Ascending aorta (tissue), 2 donors: ENCODE results near the gene STYXL2. TPM values are rescaled to one million over a fixed set of nuclear protein-coding genes. Genes with fewer than 3 reads are reported as not detected.

Source experiments
- DNase-seq, 2 donors: peaks; one replicate each; pipeline ENCODE4 v3.0.0-alpha.2; 2019; ENCODE audit warnings: low spot score in 2 of 2
- H3K27ac ChIP-seq, 2 donors: fragments of 200-600 bp; sonication (generic); one replicate each; pipeline ENCODE4 v1.5.1; 2016 to 2017; ENCODE audit warnings: mild to moderate bottlenecking in 1 of 2
- H3K27me3 ChIP-seq: fragments of 200-600 bp; sonication (generic); one replicate; pipeline ENCODE4 v1.5.1; 2017
- H3K36me3 ChIP-seq, 2 donors: fragments of 200-600 bp; sonication (generic); one replicate each; pipeline ENCODE4 v1.5.1; 2016
- H3K4me1 ChIP-seq, 2 donors: fragments of 200-600 bp; sonication (generic); one replicate each; pipeline ENCODE4 v1.5.1; 2016 to 2017; ENCODE audit warnings: mild to moderate bottlenecking in 1 of 2
- H3K4me3 ChIP-seq, 2 donors: fragments of 200-600 bp; sonication (generic); one replicate each; pipeline ENCODE4 v1.5.1; 2016 to 2017; ENCODE audit warnings: mild to moderate bottlenecking in 1 of 2
- H3K9me3 ChIP-seq, 2 donors: fragments of 200-600 bp; sonication (generic); one replicate each; pipeline ENCODE4 v1.5.1; 2016
- intact Hi-C: fragments of 100-400 bp; cut with DNase I; formaldehyde crosslinking; loops from one replicate; pipeline ENCODE4 v1.15.1; 2023
- total RNA-seq: library from RNA; depleted of rRNA; stranded (reverse); fragments of >200 nt; gene quantifications from one replicate; pipeline ENCODE4 v1.1.0, GENCODE V29; 2016
- TF ChIP-seq, protein P1 (sequence below), 3 experiments: fragments of 200-600 bp in 2 of 3; fragments of 450-650 bp in 1 of 3; sonication (generic) in 2 of 3; IDR thresholded peaks; one replicate each; pipeline ENCODE4 v1.5.1; 2016 to 2019; ENCODE audit warnings: antibody characterized with exemption in 3 of 3, mild to moderate bottlenecking in 1 of 3, moderate library complexity in 1 of 3

The STYXL2 gene
- total RNA-seq, 1 donor from 2014 or later, result 0.96 TPM

DNA sequence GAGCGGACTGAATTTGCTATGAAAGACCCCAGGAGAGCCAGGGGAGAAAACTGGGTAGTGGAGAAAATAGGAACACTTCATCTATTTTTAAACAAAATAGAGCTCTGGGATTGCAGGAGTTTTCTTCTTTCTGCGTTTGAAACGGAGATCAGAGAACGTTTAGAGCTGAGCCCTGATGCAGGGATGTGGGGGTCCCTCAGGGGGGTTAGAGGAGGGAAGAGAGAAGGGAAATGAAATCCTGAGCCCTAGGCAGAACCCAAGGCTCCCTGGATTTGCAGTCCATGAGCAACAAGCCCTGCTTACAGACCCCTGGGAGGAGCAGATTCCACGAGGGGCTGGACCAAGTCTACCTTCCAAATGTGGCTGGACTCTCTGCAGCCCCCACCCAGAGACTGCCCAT, 21.8 kb downstream of the STYXL2 start:
- Histone ChIP-seq H3K27ac (no peak overlapping the region), H3K36me3 (peaks cover 0 to 3% of the 10 kb centered on the region in 2 donors), H3K9me3 (no peaks in the 10 kb centered on the region), H3K27me3 (no peaks in the 10 kb centered on the region), H3K4me3 (no peak overlapping the region), H3K4me1 (no peaks in the 10 kb centered on the region)
- TF ChIP-seq, protein P1, sequence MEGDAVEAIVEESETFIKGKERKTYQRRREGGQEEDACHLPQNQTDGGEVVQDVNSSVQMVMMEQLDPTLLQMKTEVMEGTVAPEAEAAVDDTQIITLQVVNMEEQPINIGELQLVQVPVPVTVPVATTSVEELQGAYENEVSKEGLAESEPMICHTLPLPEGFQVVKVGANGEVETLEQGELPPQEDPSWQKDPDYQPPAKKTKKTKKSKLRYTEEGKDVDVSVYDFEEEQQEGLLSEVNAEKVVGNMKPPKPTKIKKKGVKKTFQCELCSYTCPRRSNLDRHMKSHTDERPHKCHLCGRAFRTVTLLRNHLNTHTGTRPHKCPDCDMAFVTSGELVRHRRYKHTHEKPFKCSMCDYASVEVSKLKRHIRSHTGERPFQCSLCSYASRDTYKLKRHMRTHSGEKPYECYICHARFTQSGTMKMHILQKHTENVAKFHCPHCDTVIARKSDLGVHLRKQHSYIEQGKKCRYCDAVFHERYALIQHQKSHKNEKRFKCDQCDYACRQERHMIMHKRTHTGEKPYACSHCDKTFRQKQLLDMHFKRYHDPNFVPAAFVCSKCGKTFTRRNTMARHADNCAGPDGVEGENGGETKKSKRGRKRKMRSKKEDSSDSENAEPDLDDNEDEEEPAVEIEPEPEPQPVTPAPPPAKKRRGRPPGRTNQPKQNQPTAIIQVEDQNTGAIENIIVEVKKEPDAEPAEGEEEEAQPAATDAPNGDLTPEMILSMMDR (IDR thresholded peaks at IDR 0.05), result no peak
- intact Hi-C loops, result no loop called here
- DNase-seq, result no peak

DNA sequence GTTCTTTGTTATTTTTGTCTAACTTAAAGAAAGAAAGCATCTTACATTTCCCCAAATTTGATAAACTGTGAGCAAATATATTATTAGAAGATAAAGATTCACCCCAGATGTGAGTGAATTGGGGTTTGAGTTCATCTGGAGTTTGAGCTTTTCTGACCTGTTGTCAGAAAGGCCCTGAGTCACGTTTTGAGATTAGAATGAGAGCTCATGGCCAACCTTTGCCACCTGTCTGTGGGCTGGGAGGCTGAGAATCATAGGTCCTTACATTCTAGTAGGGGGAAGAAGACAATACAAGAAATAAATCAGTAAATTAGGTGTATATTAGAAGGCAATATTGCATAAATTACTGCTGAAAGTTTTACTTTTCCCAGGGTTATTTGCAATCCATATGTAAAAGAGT, 22.3 kb downstream of the STYXL2 start:
- no peak for DNase-seq
- intact Hi-C loops, result no loop called here

DNA sequence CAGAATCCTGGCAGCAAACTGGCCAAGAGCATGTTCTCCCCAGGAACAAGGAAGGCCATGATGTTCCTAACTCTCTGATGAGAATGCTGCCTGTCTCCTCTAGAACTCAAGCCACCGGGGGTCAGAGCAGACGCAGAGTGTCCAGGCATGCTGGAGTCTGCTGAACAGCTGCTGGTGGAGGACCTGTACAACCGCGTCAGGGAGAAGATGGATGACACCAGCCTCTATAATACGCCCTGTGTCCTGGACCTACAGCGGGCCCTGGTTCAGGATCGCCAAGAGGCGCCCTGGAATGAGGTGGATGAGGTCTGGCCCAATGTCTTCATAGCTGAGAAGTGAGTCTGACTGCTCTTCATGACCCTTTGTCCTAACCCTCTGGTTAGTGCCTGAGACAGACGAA, 23.4 kb downstream of the STYXL2 start:
- TF ChIP-seq, protein P1 (IDR thresholded peaks at IDR 0.05), result no peak
- Histone ChIP-seq H3K36me3 (peaks cover 0 to 3% of the 10 kb centered on the region in 2 donors), H3K4me3 (no peak overlapping the region), H3K27me3 (no peaks in the 10 kb centered on the region), H3K4me1 (no peaks in the 10 kb centered on the region), H3K9me3 (no peaks in the 10 kb centered on the region), H3K27ac (no peak overlapping the region)
- DNase-seq, result no peak
- intact Hi-C loops, result no loop called here

More for the DNA sequence above, 22.3 kb downstream of the STYXL2 start:
- Histone ChIP-seq H3K4me1 (no peaks in the 10 kb centered on the region), H3K27ac (no peak overlapping the region), H3K4me3 (no peak overlapping the region), H3K36me3 (peaks cover 0 to 3% of the 10 kb centered on the region in 2 donors), H3K9me3 (no peaks in the 10 kb centered on the region), H3K27me3 (no peaks in the 10 kb centered on the region)
- TF ChIP-seq, protein P1 (IDR thresholded peaks at IDR 0.05), result no peak

DNA sequence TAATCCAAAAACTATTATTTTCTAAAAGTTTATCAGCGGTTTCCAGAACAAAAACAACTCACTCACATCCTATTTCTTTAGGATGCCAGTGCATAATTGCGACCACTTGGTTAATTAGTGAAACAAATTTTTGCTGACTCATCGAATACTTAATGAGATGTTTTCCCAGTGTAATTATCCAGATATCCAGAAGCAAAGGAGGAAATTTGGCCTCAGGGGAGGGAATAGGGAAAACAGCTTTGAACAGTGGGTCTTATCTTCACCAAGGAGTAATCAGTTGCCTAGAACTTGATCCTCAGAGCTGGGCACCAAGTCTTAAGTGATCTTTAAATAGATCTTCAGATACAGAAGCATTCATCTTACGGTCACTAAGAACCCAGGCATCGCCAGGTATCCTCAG, 24.3 kb downstream of the STYXL2 start:
- Histone ChIP-seq H3K36me3 (peaks cover 0 to 11% of the 10 kb centered on the region in 2 donors), H3K27ac (no peak overlapping the region), H3K9me3 (no peaks in the 10 kb centered on the region), H3K27me3 (no peaks in the 10 kb centered on the region), H3K4me3 (no peak overlapping the region), H3K4me1 (no peaks in the 10 kb centered on the region)
- intact Hi-C loops, result no loop called here
- no peak for DNase-seq
- TF ChIP-seq, protein P1 (IDR thresholded peaks at IDR 0.05), result no peak

DNA sequence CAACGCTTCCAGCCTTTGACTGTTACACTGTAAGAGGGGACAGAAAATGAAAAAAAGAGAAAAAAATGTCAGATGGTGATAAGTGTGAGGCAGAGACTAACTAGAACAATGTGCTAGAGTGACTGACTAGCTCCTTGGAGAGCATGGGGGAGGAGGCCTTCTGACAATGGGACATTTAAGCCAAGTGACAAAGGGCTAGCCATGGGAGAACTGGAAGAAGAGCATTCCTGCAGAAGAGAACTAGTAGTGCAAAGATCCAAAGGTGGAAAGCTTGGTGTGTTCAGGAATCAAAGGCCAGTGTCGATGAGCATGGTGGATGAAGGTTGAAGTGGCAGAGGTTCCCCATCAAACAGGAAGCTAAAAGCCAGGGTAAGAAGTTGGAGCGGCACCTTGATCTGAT, 25.8 kb downstream of the STYXL2 start:
- no peaks in the 10 kb centered on the region for H3K9me3 ChIP-seq
- no peaks in the 10 kb centered on the region for H3K4me1 ChIP-seq
- peaks cover 0 to 11% of the 10 kb centered on the region in 2 donors for H3K36me3 ChIP-seq
- H3K27ac ChIP-seq, result no peak overlapping the region
- intact Hi-C loops, result no loop called here
- H3K27me3 ChIP-seq, result no peaks in the 10 kb centered on the region
- TF ChIP-seq, protein P1 (IDR thresholded peaks at IDR 0.05), result no peak
- no peak overlapping the region for H3K4me3 ChIP-seq
- DNase-seq, result no peak

DNA sequence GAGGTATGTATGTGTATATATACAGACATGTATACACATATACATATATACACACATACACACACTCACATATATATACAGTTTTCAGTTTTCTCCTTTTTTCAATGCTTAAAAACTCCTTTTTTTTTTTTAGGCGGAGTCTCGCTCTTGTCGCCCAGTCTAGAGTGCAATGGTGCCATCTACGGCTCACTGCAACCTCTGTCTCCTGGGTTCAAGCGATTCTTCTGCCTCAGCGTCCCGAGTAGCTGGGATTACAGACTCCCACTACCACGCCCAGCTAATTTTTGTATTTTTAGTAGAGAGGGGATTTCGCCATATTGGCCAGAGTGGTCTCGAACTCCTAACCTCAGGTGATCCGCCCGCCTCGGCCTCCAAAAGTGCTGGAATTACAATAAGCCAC, 27.0 kb downstream of the STYXL2 start:
- peak overlapping the region; percentile 21 to 41 for H3K4me3 ChIP-seq

More for the DNA sequence above, 27.0 kb downstream of the STYXL2 start:
- H3K9me3 ChIP-seq, result no peaks in the 10 kb centered on the region
- no peak for DNase-seq
- no peak overlapping the region for H3K27ac ChIP-seq
- no peaks in the 10 kb centered on the region for H3K4me1 ChIP-seq
- no peaks in the 10 kb centered on the region for H3K27me3 ChIP-seq
- TF ChIP-seq, protein P1 (IDR thresholded peaks at IDR 0.05), result no peak
- intact Hi-C loops, result no loop called here
- H3K36me3 ChIP-seq, result peaks cover 5 to 17% of the 10 kb centered on the region in 2 donors
